ENCODE measurements around the gene CAMK1D. TPM values are rescaled to one million over a fixed set of nuclear protein-coding genes. Genes with fewer than 3 reads are reported as not detected.

CAMK1D gene
- polyA plus RNA-seq, 1 experiment: 8.2 TPM

DNA sequence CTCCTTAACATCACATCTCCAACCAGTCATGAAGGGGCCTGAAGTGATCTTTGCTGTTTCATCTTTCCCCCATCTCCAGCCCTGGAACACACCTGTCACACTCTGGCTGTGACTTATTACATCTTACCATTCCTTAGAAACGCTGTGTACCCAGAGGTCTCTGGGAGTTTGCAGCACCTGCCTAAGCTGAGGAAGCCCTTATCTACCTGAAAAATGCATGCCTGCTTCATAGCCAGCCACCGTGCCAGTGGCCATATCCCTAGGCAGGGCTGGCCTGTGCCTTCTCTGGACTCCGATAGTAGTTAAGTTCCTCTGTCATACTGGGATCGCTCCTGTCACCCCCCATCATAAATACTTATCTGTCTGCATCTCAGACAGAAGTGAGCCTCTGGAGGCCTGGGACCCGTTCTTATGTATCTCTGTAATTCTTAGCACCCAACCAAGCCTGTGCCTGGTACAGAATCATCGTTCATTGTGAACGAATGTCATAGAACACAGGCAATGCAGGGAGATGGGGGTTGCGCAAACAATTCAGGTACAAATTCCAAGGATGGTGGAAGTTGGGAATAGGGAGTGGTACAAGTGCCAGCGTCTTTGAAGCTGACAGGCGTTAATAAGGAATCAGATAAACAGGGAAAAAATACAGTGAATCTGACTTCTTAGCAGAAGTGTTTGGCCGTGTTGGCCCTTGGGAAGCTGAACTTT is 254.6 kb downstream of the CAMK1D start:
- H3K27me3 ChIP-seq (ENCODE audit: control insufficient read depth, insufficient read depth, low read length): no peaks in the 10 kb centered on the region
- POLR2A ChIA-PET: no interaction called here
- no peak overlapping the region for H3K27ac ChIP-seq (ENCODE audit: low read depth, low read length)
- H3K9me3 ChIP-seq (ENCODE audit: control insufficient read depth, insufficient read depth, low read length): peaks cover 4% of the 10 kb centered on the region
- TF ChIP-seq CTCF (IDR thresholded peaks at IDR 0.05; ENCODE audit: low read depth, low read length): no peak
- DNase-seq (ENCODE audit: low read depth, low spot score): no peak
- CTCF ChIA-PET: no interaction called here
- no peak overlapping the region for H3K4me3 ChIP-seq (ENCODE audit: low read depth, low read length)

DNA sequence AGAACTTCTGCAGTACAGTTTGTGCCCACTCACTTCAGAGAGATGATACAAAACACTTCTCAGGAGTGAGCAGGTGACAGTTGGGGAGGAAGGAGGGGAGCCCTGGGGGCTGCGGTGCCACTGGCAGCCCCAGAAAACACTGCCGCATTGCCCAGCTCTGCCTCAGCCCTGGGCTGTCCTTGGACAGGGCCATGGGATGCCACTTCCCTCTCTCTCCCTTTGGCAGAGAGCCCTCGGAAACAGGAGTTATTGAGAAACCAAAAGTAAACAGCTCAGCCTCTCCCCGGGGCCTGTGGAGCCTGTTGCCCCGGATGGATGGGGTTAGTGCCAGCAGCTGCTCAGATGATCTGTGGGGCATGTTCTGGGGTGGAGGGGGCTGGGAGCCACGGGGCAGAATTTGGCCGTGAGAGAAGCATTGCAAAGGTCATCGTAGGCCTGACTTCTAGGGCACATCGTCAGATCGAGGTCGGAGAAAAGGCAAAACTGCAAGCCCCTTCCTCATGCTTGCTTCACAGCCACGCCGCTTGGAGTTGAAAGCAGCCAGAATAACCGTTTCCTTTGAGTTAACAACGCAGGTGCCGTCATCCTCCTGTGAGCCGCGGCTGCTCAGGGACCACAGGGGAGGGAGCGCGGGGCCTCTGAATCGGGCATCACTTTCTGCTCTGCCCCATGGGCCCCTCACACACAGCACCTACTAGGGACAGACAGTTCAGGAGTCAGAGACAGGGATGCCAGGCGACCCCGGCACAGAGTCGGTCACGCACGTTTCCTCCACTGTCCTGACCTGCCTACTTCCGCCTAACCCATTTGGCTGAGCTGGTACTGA is 256.4 kb downstream of the CAMK1D start:
- no peak for TF ChIP-seq CTCF (IDR thresholded peaks at IDR 0.05; ENCODE audit: low read depth, low read length)
- ChIA-PET CTCF (no interaction called here), POLR2A (interaction anchor here (0.8 kb wide), 1 partner anchor 40 kb away, joined by 3 read pairs; no protein-coding TSS in a partner anchor)
- DNase-seq (ENCODE audit: low read depth, low spot score): peak; percentile 21
- Histone ChIP-seq H3K27me3 (ENCODE audit: control insufficient read depth, insufficient read depth, low read length) (no peaks in the 10 kb centered on the region), H3K27ac (ENCODE audit: low read depth, low read length) (peak overlapping the region; percentile 39), H3K4me3 (ENCODE audit: low read depth, low read length) (peak overlapping the region; percentile 44), H3K9me3 (ENCODE audit: control insufficient read depth, insufficient read depth, low read length) (no peaks in the 10 kb centered on the region; the same call in 1 of the 2 replicates)

- no peak overlapping the region for H3K4me3 ChIP-seq (ENCODE audit: low read depth, low read length)
- CTCF ChIA-PET: no interaction called here
- H3K9me3 ChIP-seq (ENCODE audit: control insufficient read depth, insufficient read depth, low read length): no peaks in the 10 kb centered on the region; the same call in 1 of the 2 replicates
- TF ChIP-seq CTCF (IDR thresholded peaks at IDR 0.05; ENCODE audit: low read depth, low read length): no peak
- no peak for DNase-seq (ENCODE audit: low read depth, low spot score)
- H3K27ac ChIP-seq (ENCODE audit: low read depth, low read length): no peak overlapping the region
- H3K27me3 ChIP-seq (ENCODE audit: control insufficient read depth, insufficient read depth, low read length): no peaks in the 10 kb centered on the region
- POLR2A ChIA-PET: no interaction called here
Measured at GRCh38 chr10:12606461-12606860, 257.1 kb downstream of the CAMK1D start.

DNA sequence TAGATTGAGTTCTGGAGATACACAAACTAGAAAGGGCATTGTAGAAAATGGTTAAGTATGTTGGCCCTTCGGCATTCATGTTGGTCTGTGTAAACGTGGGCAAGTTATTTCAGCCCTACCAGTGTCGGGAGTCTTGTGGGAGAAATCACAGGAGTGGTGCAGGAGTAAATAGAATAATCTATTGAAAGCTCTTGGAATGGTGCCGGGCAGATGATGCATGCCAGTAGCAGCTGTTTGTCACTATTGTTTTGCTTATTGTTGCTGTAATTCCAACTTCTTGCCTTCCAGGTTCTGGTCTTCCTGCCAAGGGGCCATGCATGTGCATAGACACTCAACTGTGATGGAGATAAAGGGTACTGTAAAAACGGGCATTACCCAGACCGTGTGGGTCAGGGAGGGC is 259.4 kb downstream of the CAMK1D start:
- POLR2A ChIA-PET: no interaction called here
- DNase-seq (ENCODE audit: low read depth, low spot score): no peak
- Histone ChIP-seq H3K9me3 (ENCODE audit: control insufficient read depth, insufficient read depth, low read length) (no peaks in the 10 kb centered on the region; the same call in 1 of the 2 replicates), H3K27me3 (ENCODE audit: control insufficient read depth, insufficient read depth, low read length) (no peaks in the 10 kb centered on the region), H3K4me3 (ENCODE audit: low read depth, low read length) (no peak overlapping the region), H3K27ac (ENCODE audit: low read depth, low read length) (no peak overlapping the region)
- TF ChIP-seq CTCF (IDR thresholded peaks at IDR 0.05; ENCODE audit: low read depth, low read length): no peak
- CTCF ChIA-PET: no interaction called here

- Histone ChIP-seq H3K27ac (ENCODE audit: low read depth, low read length) (no peak overlapping the region), H3K27me3 (ENCODE audit: control insufficient read depth, insufficient read depth, low read length) (no peaks in the 10 kb centered on the region), H3K9me3 (ENCODE audit: control insufficient read depth, insufficient read depth, low read length) (no peaks in the 10 kb centered on the region; the same call in 1 of the 2 replicates), H3K4me3 (ENCODE audit: low read depth, low read length) (no peak overlapping the region)
- ChIA-PET POLR2A (no interaction called here), CTCF (interaction anchor here (1.6 kb wide), 1 partner anchor 345 kb away, joined by 3 read pairs; no protein-coding TSS in a partner anchor)
- DNase-seq (ENCODE audit: low read depth, low spot score): no peak
- TF ChIP-seq CTCF (IDR thresholded peaks at IDR 0.05; ENCODE audit: low read depth, low read length): no peak
Measured at GRCh38 chr10:12609435-12609834, 260.1 kb downstream of the CAMK1D start.

Measured in AG04450 (cell line).